Activated naive CD4-positive, alpha-beta T cell treated with anti-CD3 and anti-CD28 coated beads, Interleukin-2, amount 50 U/mL, for 16 hours (primary cell): ENCODE data around the gene SF3B4.
A peak's percentile ranks its signal among the peaks of the same experiment; 100 is the strongest.
"Not testable (repeated sequence)": the region's sequence is repeated elsewhere in the genome, so short reads cannot be mapped to it uniquely, and the experiment has no call there.

Source experiments
- DNase-seq: peaks from one replicate; pipeline ENCODE4 v3.0.0-alpha.2; 2020

SF3B4 gene

DNA sequence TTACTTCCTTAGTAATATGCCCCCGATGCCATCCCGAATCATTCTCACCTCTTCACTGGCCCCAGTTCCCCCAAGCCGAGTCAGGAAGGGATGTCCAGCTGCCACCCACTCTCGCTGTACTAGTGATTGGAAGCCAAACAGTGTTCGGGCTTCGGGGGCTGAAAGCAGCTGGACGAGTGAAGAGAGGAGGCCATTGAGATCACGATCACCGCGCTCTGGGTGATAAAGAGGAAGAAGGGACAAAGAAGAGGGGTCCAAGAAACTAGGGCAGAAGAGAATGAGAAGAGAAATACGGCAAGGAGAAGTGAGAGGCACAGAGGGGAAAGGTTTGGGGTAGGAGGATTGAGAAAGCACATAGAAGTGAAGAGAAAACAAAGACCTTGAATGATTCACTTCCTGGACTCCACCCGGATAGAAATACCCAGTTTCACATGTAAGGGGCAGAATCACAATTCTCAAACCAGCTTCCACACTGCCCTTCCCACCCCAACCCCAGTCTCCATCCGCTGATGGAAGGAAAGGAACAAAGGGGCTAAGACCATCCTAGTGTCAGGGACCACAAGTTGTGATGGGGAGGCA lies 3.7 kb upstream of the SF3B4 start:
- DNase-seq, result no peak

DNA sequence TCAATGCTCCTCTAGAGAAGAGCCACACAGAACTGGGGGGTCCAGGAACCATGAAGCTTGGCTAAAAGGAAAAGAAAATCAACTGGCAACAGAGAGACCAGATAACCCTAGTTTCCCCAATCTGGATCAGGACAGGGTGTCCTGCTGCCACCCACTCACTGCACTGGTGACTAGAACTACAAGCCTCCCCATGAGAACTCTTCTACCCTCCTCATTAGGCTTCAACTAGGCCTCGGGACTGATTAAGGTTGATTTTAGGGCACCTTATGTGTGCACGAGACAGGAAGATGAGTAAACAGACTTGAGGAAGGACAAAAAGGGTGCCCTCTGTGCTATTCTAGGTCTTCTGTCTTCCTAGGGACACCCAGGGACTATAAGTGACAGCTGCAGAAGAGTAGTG lies 2.3 kb upstream of the SF3B4 start:
- DNase-seq, result no peak

DNA sequence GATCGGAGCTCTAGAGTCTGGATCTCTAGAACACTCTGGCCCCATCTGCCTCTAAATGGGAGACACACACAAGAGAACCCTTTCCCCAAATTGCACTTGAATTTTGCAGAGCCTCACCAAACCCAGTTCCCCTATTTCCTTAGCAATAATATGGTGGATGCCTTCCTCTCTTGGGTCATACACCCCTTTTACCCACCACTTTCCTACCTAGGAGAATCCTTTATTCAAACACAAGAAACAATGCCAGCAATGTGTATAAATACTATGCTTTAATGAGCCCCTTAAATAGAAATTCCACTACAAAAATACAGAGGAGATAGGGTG lies 760 bp upstream of the SF3B4 start:
- no peak for DNase-seq

- no peak for DNase-seq
Observed at GRCh38 chr1:149927056-149927562, 494 bp downstream of the SF3B4 start.

GRCh38 chr1:149926296-149926695 lies 1.3 kb downstream of the SF3B4 start:
- DNase-seq, result no peak

DNA sequence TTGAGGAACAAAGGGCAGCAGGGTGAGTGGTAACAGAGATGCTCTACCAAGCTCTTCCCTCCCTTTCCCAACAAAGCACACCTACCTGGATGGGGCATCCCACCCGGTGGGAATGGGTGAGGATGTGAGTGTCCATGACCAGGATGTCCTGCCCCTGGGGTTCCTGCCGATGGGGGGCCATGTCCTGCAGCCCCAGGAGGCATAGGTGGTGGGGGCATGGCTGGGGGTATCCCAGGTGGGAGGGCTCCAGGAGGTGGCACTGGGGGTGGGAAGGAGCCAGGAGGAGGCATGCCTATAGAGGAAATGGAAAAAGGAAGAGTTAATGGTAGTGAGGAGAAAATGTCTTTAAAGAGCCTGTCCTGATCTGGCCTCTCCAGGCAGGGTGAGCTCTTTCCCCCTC lies 1.9 kb downstream of the SF3B4 start:
- DNase-seq, result no peak

DNA sequence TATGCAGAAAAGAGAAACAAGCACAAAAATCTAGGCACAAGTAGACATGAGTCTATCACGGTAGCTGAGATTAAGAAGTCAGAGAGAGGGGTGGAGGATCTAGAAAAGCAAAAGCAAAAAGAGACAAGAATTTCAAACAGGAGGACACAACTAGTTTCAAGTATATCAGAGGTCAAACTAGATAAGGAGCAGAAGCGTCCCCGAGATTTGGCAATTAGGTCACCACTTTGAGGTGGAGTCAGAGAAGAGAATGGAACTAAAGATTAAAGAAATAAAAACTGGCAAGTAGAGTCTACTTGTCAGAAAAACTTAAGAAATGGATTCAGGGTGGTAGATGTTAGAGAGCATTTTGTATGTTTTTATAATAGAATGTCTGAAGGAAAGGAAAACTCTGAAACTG lies 2.3 kb downstream of the SF3B4 start:
- no peak for DNase-seq

- no peak for DNase-seq
Observed at GRCh38 chr1:149923626-149924025, 4.0 kb downstream of the SF3B4 start.

DNA sequence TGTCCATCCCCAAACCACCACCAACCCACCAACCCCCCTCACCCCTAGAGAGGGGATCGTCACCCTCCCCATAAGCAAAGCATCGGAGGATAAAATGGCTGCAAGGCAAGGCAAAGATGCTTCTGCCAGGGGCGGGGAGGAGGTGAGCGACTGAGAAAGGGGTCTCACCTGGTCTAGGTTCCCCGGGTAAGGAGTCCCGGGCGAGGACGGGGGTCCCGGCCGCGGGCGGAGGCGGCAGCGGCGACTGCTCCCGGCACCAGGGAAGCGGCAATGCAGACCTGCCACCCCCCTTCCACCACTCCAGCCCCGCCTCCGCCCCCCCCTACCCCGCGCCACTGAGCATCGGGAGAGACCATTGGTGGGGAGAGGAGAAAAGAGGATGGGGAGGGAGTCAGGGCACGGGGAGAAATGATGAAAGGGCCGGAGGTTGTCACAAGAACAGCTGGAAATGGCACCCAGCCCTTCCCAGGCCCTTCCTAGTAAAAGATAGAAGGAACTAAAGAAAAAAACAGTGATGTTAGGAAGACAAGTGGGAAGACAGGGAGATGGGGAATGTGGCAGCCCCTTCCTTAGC lies 9.9 kb downstream of the SF3B4 start, which contains the start of gene SV2A:
Gene SV2A, minus strand, starts transcription at position 274 of the 574 bp plus-strand sequence. CDS start 4,004 bp downstream, outside the sequence.
- DNase-seq, result peak; percentile 52

DNA sequence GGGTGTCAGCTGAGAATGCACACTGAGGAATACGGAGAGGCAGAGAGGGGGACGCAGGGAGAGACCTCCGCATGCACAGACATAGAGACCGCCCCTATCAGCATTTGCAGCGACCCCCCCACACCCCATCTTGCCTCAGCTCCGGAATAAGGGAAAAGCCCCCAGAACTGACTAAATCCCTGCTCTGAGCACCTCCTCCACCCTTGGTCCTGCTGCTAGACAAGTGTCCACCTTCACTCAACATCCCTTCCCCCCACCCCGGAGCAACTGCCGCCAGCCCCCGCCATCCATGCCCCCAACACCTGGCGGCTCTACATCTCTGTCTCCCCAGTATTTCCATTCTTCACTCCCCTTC lies 10.7 kb downstream of the SF3B4 start:
- DNase-seq, result no peak

DNA sequence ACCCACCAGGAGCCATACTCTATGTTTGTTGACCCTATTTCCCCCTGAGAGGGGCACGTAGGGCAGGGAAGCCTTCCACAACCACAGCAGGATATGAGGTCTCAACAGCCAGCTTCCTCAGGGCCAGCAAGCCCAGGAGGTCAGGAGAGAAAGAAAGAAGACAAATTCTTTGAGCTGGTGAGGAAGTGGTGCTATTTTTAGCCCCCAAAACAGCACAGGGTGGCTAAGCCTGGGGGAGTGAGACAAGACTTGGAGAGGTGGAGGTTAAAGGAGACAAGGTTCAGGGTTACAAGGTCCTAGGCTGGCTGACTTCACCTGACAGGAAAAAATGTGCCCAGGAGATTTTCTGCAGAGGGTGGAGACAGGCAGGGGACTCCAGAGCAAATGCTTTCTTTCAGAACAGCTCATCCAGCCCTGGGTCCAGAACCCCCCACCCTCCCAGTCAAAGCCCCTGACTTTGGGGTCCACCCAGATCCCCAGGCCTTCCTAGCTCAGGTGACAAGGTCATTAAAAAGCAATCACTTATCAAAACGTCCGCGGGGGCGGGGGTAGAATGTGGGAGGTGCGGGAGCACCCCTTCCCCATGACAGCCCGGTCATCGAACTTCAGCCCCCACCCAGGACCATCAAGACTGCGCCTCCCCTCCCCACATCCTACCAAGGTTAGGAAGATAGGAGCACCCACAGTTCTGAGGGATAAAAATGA lies 11.3 kb downstream of the SF3B4 start:
- DNase-seq, result no peak

GRCh38 chr1:149915429-149916192 lies 12.0 kb downstream of the SF3B4 start:
- no peak for DNase-seq

DNA sequence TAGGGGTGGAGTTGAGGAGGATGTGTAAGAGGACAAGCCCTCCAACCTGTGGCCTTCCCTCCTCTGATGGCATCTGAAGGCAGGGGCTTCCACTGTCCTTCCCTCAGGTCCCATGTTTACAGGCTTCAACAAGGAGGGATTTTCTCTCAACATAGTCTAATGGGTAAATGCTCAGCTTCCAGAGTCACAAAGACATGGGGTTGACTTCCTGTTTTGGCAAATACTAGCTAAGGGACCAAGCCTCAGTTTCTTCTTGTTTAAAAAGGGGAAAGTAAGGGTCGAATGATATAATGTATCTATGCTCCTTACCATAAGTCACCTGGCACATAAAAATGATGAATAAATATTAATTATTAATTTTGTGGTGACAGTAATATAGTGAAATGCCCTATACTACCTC lies 13.1 kb downstream of the SF3B4 start:
- no peak for DNase-seq

GRCh38 chr1:149906570-149907075 lies 21.0 kb downstream of the SF3B4 start:
- no peak for DNase-seq

- no peak for DNase-seq
Observed at GRCh38 chr1:149903836-149904491, 23.6 kb downstream of the SF3B4 start.

GRCh38 chr1:149899460-149900284 lies 27.9 kb downstream of the SF3B4 start, which contains the start of gene BOLA1:
Gene BOLA1, plus strand, starts transcription at chr1:149899568. Its CDS starts 492 bp downstream, at chr1:149900060.
- peak; percentile 82 for DNase-seq

GRCh38 chr1:149896575-149896974 lies 31.0 kb downstream of the SF3B4 start:
- no peak for DNase-seq

- DNase-seq, result no peak
Observed at GRCh38 chr1:149888999-149889289, 38.7 kb downstream of the SF3B4 start.

DNA sequence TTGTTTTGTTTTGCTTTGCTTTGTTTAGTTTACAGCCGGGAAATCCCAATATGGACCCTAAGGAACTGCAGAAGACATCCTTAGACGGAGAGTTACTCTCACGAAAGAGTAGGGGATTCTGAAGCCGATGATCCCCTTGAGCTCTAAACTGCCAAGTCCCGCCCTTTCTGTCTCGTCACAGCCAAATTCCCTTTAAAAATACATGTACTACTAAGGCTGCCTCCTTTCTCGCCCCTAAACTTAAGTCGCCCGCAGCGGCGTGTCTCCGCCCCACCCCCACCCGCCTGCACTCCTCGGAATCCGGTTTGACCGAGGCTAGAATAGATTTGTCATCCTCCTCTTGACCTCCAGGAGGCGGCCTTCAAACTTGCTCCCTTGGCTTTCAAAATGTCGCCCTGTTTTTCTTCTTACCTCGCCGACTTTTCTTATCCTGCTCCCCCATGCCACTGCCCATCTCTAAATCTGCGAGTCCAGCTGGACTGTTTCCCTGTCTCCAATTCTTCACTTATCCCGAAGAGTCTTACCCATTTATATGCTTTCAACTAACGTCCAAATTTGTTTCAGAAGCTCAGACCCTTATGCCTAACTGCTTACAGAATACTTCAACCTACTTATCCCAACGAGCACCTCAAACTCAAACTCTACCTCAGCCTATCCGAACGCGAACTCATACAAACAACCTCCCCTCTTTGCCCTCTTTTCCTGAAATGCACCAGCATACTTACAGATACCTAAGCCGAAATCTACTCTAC lies 39.2 kb downstream of the SF3B4 start:
- DNase-seq, result peak; percentile 69

- DNase-seq, result peak; percentile 66
Observed at GRCh38 chr1:149887456-149888246, 40.0 kb downstream of the SF3B4 start.

DNA sequence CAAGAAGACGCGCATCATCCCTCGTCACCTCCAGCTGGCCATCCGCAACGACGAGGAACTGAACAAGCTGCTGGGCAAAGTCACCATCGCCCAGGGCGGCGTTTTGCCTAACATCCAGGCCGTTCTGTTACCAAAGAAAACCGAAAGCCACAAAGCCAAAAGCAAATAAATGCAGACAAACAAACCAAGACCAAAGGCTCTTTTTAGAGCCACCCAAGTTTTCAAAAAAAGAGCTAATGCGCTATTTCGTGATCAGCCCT lies 40.5 kb downstream of the SF3B4 start:
- not testable (repeated sequence) for DNase-seq
